HG02798 (cell line): ENCODE measurements around the gene GPS2.

Source experiments
- ATAC-seq: cut with Tn5 transposase; IDR thresholded peaks from one replicate; pipeline ENCODE4 v1.9.1; 2021; ENCODE audit warnings: mild to moderate bottlenecking; ENCODE audit not compliant: unreplicated experiment, poor library complexity

Gene GPS2

GRCh38 chr17:7262935-7263800 lies 52.0 kb downstream of the GPS2 start:
- ATAC-seq = no peak
